Aorta (tissue), 5 donors: ENCODE results near the gene VPS52. TPM values are rescaled to one million over a fixed set of nuclear protein-coding genes. Genes with fewer than 3 reads are reported as not detected.
A peak's percentile ranks its signal among the peaks of the same experiment; 100 is the strongest.

Source experiments
- ATAC-seq: fragments of 200-7000 bp; cut with Tn5 transposase; one replicate; pipeline ENCODE4 v1.9.1; 2022; ENCODE audit warnings: moderate library complexity; ENCODE audit not compliant: low FRiP score
- DNase-seq, 2 donors: peaks; one replicate each; pipeline ENCODE4 v3.0.0-alpha.2; 2020
- H3K27ac ChIP-seq, 2 donors: one replicate each; pipeline ENCODE4 v1.5.1; 2013; ENCODE audit warnings: low read length in 2 of 2, mild to moderate bottlenecking in 2 of 2, moderate library complexity in 2 of 2, control low read depth in 1 of 2, inconsistent platforms in 1 of 2, low read depth in 1 of 2
- H3K27me3 ChIP-seq, 2 donors: one replicate each; pipeline ENCODE4 v1.6.1; 2013; ENCODE audit warnings: control low read depth in 1 of 2, low read length in 1 of 2, mild to moderate bottlenecking in 1 of 2, moderate library complexity in 1 of 2; ENCODE audit not compliant: insufficient read depth in 2 of 2, control insufficient read depth in 1 of 2
- H3K36me3 ChIP-seq, 2 donors: one replicate each; pipeline ENCODE4 v1.6.1; 2013; ENCODE audit warnings: control low read depth in 1 of 2, low read length in 1 of 2, mild to moderate bottlenecking in 1 of 2; ENCODE audit not compliant: insufficient read depth in 2 of 2, control insufficient read depth in 1 of 2
- H3K4me1 ChIP-seq, 2 donors: one replicate each; pipeline ENCODE4 v1.6.1; 2013; ENCODE audit warnings: low read length in 2 of 2, control low read depth in 1 of 2, mild to moderate bottlenecking in 1 of 2, moderate library complexity in 1 of 2; ENCODE audit not compliant: insufficient read depth in 2 of 2, control insufficient read depth in 1 of 2
- H3K4me3 ChIP-seq, 2 donors: one replicate each; pipeline ENCODE4 v1.5.1; 2013; ENCODE audit warnings: low read length in 2 of 2, control low read depth in 1 of 2, mild to moderate bottlenecking in 1 of 2
- H3K9me3 ChIP-seq: one replicate; pipeline ENCODE4 v1.6.1; 2013; ENCODE audit warnings: mild to moderate bottlenecking, low read length; ENCODE audit not compliant: control insufficient read depth
- WGBS, 2 donors: extraction: QIAGEN DNeasy Blood & Tissue Kit; methylation state at CpG; one replicate each; pipeline ENCODE4 v1.1.7; 2013; 5-methylcytosine and 5-hydroxymethylcytosine counted together
- intact Hi-C, 2 donors: fragments of 100-400 bp; cut with DNase I; formaldehyde crosslinking; loops; one replicate each; pipeline versions ENCODE4 v1.14.2 to v1.15.0; 2022
- polyA plus RNA-seq, 2 donors: library from polyadenylated mRNA; stranded (reverse); fragments of 200-250 nt; gene quantifications; one replicate each; pipeline ENCODE4 v1.2.3, GENCODE V29; 2013
- total RNA-seq, 2 donors: library from RNA; stranded (reverse); fragmentation: NEBNext Ultra II Directional; extraction: Animal tissue kit (Norgen Biotek cat#: 25700); gene quantifications; one replicate each; pipeline ENCODE4 v1.2.1, GENCODE V29; 2021
- donor health status: healthy with polysubstance abuse.
- donor health status: Bipolar disorder and iron deficiency.
- donor health status: DM: no; HTN: no; CAD: no.
- donor health status: DM: no; HTN: no; CAD: no.
- donor health status: DM: yes; HTN: yes; CAD: no.

Gene VPS52
- total and polyA plus RNA-seq, 4 donors, result 16.0 to 66.6 (median 41.8) TPM

GRCh38 chr6:33208091-33208967 lies 63.3 kb downstream of the VPS52 start, which contains the start of gene RING1:
Gene RING1, plus strand, starts transcription at chr6:33208500. Its CDS starts 323 bp downstream, at chr6:33208823.
- ATAC-seq (peak; percentile 91), DNase-seq (peak; percentile 93 to 97)
- Histone ChIP-seq H3K4me3 (peak within 1 kb of the TSS; percentile 65 to 87), H3K4me1 (no peaks in the 10 kb centered on the region), H3K27me3 (no peaks in the 10 kb centered on the region), H3K36me3 (peaks cover 0 to 3% of the 10 kb centered on the region in 2 donors), H3K9me3 (no peaks in the 10 kb centered on the region), H3K27ac (peak within 1 kb of the TSS; percentile 34 to 44)
- 0 to 1% methylated on average over 68 to 86 of the region's 86 CpGs for WGBS, 2 donors
- intact Hi-C loops, result loop anchor here in 1 of 2 donors (10.0 kb wide), 4 partner anchors 206 to 1804 kb away; partner anchors contain the start of genes CUTA, GPSM3, MICA and PBX2

DNA sequence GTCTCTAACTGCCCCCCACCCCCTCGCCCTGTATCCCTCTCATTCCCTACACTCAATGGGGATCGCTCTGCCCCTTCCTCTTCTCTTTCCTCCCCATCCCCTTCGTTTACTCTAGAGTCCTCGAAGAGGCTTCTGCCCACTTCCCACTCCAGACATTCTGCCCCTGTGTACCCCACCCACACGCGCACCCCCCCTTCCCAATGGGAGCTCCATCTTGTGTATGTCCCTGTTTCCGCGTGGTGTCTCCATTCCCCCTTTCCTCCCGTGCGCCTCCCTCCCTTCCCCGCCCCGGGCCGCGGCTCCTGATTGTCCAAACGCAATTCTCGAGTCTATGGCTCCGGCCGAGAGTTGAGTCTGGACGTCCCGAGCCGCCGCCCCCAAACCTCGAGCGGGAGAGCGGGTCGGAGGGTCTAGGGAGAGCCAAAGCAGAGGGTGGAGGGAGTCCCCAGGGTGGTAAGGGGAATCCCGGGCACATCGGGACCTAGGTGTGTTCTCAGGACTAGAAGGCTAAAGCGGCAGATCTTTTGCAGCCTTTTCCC lies 64.1 kb downstream of the VPS52 start:
- DNase-seq, result peak; percentile 73 to 88
- peaks cover 0 to 3% of the 10 kb centered on the region in 2 donors for H3K36me3 ChIP-seq
- intact Hi-C loops, result loop anchor here in 1 of 2 donors (10.0 kb wide), 4 partner anchors 207 to 1803 kb away; partner anchors contain the start of genes CUTA, GPSM3, MICA and PBX2
- no peaks in the 10 kb centered on the region for H3K9me3 ChIP-seq
- H3K4me3 ChIP-seq, result peak overlapping the region; percentile 65 to 87
- ATAC-seq, result peak; percentile 47
- H3K27ac ChIP-seq, result peak overlapping the region in 1 of 2 donors; percentile 34
- no peaks in the 10 kb centered on the region for H3K27me3 ChIP-seq
- H3K4me1 ChIP-seq, result no peaks in the 10 kb centered on the region
- 1% methylated on average over 29 of the region's 29 CpGs for WGBS, 2 donors

- no peaks in the 10 kb centered on the region for H3K9me3 ChIP-seq
- H3K27ac ChIP-seq, result no peak overlapping the region
- no peaks in the 10 kb centered on the region for H3K4me1 ChIP-seq
- H3K36me3 ChIP-seq, result peaks cover 0 to 3% of the 10 kb centered on the region in 2 donors
- DNase-seq, result no peak
- H3K4me3 ChIP-seq, result no peak overlapping the region
- intact Hi-C loops, result loop anchor here in 1 of 2 donors (10.0 kb wide), 4 partner anchors 208 to 1802 kb away; partner anchors contain the start of genes CUTA, GPSM3, MICA and PBX2
- WGBS, 2 donors, result 20 to 25% methylated on average over 15 to 20 of the region's 20 CpGs
- no peaks in the 10 kb centered on the region for H3K27me3 ChIP-seq
- ATAC-seq, result no peak
These were observed 64.7 kb downstream of the VPS52 start for GRCh38 chr6:33206864-33207551.

DNA sequence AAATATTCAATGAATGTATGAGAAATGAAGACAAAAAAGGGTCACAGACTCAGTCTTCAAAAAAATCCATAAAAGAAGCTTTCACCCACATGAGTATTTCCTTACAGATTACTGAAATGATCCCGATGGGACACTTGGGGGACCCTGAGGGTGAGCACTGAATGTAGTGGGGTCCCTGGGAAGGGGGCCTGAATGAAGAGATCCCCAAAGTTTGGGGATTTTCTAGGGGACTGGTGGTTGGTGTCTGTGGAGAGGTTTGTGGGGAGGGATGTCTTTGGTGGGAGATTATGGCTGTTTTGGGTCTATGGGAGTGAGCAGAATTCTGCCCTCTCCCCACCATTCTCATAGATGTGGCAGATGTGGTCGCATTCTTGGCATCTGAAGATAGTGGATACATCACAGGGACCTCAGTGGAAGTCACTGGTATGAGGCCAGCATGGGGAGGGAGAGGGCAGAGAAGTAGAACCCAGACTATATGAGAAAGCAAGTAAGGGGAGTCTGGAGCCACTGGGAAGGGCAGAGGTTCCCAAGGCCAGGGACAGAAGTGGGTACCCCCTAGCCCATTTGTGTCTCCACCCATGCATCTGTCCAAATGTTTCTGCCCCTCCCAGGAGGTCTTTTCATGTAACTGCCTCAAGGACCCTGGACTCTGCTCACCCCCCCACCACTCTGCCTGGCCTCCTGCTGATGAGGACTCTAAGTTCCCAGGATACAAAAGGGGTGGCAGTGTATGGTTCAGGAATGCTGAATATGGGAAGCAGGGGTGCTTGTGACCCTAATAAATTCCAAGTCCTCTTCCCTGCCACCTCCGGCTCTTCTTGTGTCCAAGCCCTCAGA lies 65.4 kb downstream of the VPS52 start:
- WGBS, 2 donors, result 67 to 86% methylated on average over 3 of the region's 3 CpGs
- H3K27me3 ChIP-seq, result no peaks in the 10 kb centered on the region
- no peak for DNase-seq
- no peak overlapping the region for H3K27ac ChIP-seq
- no peaks in the 10 kb centered on the region for H3K9me3 ChIP-seq
- no peak overlapping the region for H3K4me3 ChIP-seq
- H3K36me3 ChIP-seq, result peaks cover 0 to 3% of the 10 kb centered on the region in 2 donors
- no peak for ATAC-seq
- H3K4me1 ChIP-seq, result no peaks in the 10 kb centered on the region
- intact Hi-C loops, result loop anchor here in 1 of 2 donors (10.0 kb wide), 4 partner anchors 209 to 1801 kb away; partner anchors contain the start of genes CUTA, GPSM3, MICA and PBX2

GRCh38 chr6:33205191-33206026 lies 66.3 kb downstream of the VPS52 start:
- intact Hi-C loops, result loop anchor here in 1 of 2 donors (10.0 kb wide), 4 partner anchors 209 to 1801 kb away; partner anchors contain the start of genes CUTA, GPSM3, MICA and PBX2
- ATAC-seq, result no peak
- no peaks in the 10 kb centered on the region for H3K27me3 ChIP-seq
- H3K9me3 ChIP-seq, result no peaks in the 10 kb centered on the region
- H3K4me3 ChIP-seq, result no peak overlapping the region
- H3K36me3 ChIP-seq, result peaks cover 0 to 3% of the 10 kb centered on the region in 2 donors
- WGBS, 2 donors, result 61 to 65% methylated on average over 17 of the region's 17 CpGs
- H3K27ac ChIP-seq, result no peak overlapping the region
- DNase-seq, result no peak
- H3K4me1 ChIP-seq, result no peaks in the 10 kb centered on the region

DNA sequence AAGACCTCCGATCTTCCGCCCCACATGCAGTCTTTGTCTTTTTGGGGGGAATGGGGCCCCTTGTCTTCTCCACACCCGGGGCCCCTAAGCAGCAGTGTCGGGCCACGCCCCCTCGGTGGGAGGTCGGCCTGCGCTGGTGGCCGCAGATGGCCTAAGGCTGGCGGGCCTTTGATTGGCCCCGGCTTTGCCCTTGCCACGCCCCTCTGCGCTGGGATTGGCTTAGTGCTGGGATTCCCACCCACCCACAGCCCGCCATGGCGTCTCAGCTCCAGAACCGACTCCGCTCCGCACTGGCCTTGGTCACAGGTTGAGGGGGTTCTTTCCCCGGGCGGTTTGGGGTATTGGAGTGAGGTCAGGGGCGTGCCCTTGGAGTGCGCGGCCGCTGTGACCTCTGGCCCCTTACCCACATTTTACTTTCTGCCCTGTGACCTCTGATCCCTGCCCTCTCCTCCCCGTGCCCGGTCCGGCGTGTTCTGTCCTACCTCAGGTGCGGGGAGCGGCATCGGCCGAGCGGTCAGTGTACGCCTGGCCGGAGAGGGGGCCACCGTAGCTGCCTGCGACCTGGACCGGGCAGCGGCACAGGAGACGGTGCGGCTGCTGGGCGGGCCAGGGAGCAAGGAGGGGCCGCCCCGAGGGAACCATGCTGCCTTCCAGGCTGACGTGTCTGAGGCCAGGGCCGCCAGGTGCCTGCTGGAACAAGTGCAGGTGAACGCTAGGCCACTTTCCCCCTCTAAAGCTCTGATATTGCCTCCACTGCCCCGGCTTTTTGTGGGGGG lies 67.1 kb downstream of the VPS52 start, which contains the start of gene HSD17B8:
HSD17B8 (plus strand) TSS at position 241 of the 776 bp plus-strand sequence; CDS start at position 255, 14 bp downstream.
- H3K27me3 ChIP-seq, result no peaks in the 10 kb centered on the region

GRCh38 chr6:33204165-33204414 lies 67.6 kb downstream of the VPS52 start:
- Histone ChIP-seq H3K4me1 (no peaks in the 10 kb centered on the region), H3K36me3 (peaks cover 0 to 3% of the 10 kb centered on the region in 2 donors), H3K27me3 (no peaks in the 10 kb centered on the region), H3K4me3 (no peak overlapping the region), H3K27ac (no peak overlapping the region), H3K9me3 (no peaks in the 10 kb centered on the region)
- WGBS, 2 donors, result 5 to 14% methylated on average over 4 of the region's 4 CpGs
- intact Hi-C loops, result loop anchor here in 1 of 2 donors (5.0 to 10.0 kb wide), 5 partner anchors 211 to 1799 kb away; partner anchors contain the start of genes BRD2, CUTA, GPSM3 and MICA
- no peak for DNase-seq
- no peak for ATAC-seq

More for the DNA sequence above, 67.1 kb downstream of the VPS52 start, which contains the start of gene HSD17B8:
- no peaks in the 10 kb centered on the region for H3K9me3 ChIP-seq
- peak within 1 kb of the TSS; percentile 23 to 33 for H3K4me3 ChIP-seq
- peak; percentile 82 for ATAC-seq
- intact Hi-C loops, result loop anchor here in 1 of 2 donors (5.0 to 10.0 kb wide), 5 partner anchors 210 to 1800 kb away; partner anchors contain the start of genes BRD2, CUTA, GPSM3 and MICA
- peaks cover 0 to 3% of the 10 kb centered on the region in 2 donors for H3K36me3 ChIP-seq
- peak; percentile 96 to 97 for DNase-seq
- H3K27ac ChIP-seq, result no peak within 1 kb of the TSS
- WGBS, 2 donors, result 2 to 3% methylated on average over 46 to 48 of the region's 48 CpGs
- H3K4me1 ChIP-seq, result no peaks in the 10 kb centered on the region
